WERI-Rb-1 (cell line): Measurements from ENCODE around the gene BGN.

Source experiments
- DNase-seq: peaks from one replicate; pipeline ENCODE4 v3.0.0-alpha.2; 2020
- H3K27ac ChIP-seq: fragments of 250-450 bp; sonication (Bioruptor Pico); 2 replicates; pipeline ENCODE4 v1.5.1; 2020; ENCODE audit warnings: mild to moderate bottlenecking, moderate library complexity
- H3K27me3 ChIP-seq: fragments of 250-450 bp; sonication (Bioruptor Pico); 2 replicates; pipeline ENCODE4 v1.5.1; 2021; ENCODE audit warnings: mild to moderate bottlenecking, low read depth, moderate library complexity; ENCODE audit not compliant: insufficient read depth, severe bottlenecking
- H3K36me3 ChIP-seq: fragments of 250-450 bp; sonication (Bioruptor Pico); 2 replicates; pipeline ENCODE4 v1.5.1; 2020; ENCODE audit warnings: mild to moderate bottlenecking, moderate library complexity
- H3K4me3 ChIP-seq: 2 replicates; pipeline ENCODE4 v1.5.1; 2011; ENCODE audit warnings: low read depth, mild to moderate bottlenecking, control low read depth, low read length
- H3K9me3 ChIP-seq: fragments of 250-450 bp; sonication (Bioruptor Pico); 2 replicates; pipeline ENCODE4 v1.5.1; 2021; ENCODE audit warnings: mild to moderate bottlenecking, moderate library complexity; ENCODE audit not compliant: severe bottlenecking
- TF ChIP-seq, protein P1 (sequence below): IDR thresholded peaks from 2 replicates; pipeline ENCODE4 v1.5.1; 2011; ENCODE audit warnings: low read depth, mild to moderate bottlenecking, control low read depth, inconsistent platforms, low read length

Gene BGN

GRCh38 chrX:153499341-153499740, 4.6 kb downstream of the BGN start:
- Histone ChIP-seq H3K27me3 (peaks cover 29% of the 10 kb centered on the region), H3K9me3 (no peaks in the 10 kb centered on the region), H3K4me3 (no peak overlapping the region), H3K36me3 (no peaks in the 10 kb centered on the region), H3K27ac (no peak overlapping the region)
- no peak for DNase-seq
- TF ChIP-seq, protein P1, sequence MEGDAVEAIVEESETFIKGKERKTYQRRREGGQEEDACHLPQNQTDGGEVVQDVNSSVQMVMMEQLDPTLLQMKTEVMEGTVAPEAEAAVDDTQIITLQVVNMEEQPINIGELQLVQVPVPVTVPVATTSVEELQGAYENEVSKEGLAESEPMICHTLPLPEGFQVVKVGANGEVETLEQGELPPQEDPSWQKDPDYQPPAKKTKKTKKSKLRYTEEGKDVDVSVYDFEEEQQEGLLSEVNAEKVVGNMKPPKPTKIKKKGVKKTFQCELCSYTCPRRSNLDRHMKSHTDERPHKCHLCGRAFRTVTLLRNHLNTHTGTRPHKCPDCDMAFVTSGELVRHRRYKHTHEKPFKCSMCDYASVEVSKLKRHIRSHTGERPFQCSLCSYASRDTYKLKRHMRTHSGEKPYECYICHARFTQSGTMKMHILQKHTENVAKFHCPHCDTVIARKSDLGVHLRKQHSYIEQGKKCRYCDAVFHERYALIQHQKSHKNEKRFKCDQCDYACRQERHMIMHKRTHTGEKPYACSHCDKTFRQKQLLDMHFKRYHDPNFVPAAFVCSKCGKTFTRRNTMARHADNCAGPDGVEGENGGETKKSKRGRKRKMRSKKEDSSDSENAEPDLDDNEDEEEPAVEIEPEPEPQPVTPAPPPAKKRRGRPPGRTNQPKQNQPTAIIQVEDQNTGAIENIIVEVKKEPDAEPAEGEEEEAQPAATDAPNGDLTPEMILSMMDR: no peak

- DNase-seq: no peak
- no peak overlapping the region for H3K4me3 ChIP-seq
- TF ChIP-seq, protein P1: no peak
- no peaks in the 10 kb centered on the region for H3K36me3 ChIP-seq
- peaks cover 34% of the 10 kb centered on the region for H3K27me3 ChIP-seq
- H3K27ac ChIP-seq: no peak overlapping the region
- no peaks in the 10 kb centered on the region for H3K9me3 ChIP-seq
Observed at GRCh38 chrX:153499876-153500275, 5.1 kb downstream of the BGN start.

- TF ChIP-seq, protein P1: no peak
- DNase-seq: no peak
- no peak overlapping the region for H3K27ac ChIP-seq
- H3K36me3 ChIP-seq: no peaks in the 10 kb centered on the region
- H3K4me3 ChIP-seq: no peak overlapping the region
- H3K27me3 ChIP-seq: peaks cover 36% of the 10 kb centered on the region
- H3K9me3 ChIP-seq: no peaks in the 10 kb centered on the region
Observed at GRCh38 chrX:153500676-153501280, 6.0 kb downstream of the BGN start.

DNA sequence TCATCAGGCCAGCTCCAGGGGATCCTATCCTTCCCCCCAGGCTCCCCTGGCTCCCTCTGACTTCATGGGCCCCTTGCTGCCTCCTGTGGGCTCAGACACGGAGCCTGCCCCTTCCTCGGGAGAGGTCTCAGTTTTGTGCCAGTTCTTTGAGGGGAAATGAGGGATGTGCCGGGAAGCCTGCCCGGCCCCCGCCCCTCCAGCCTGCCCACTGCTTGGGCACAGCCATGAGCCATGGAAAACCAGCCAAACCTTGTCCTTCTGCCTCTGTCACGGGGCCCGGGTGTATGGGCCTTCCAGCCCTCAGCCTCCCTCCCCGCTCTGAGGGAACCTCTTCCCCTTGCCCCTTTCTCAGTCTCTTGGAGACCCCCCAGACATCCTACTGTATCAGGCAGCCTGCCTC, 6.8 kb downstream of the BGN start:
- no peak for DNase-seq
- Histone ChIP-seq H3K9me3 (no peaks in the 10 kb centered on the region), H3K36me3 (no peaks in the 10 kb centered on the region), H3K4me3 (no peak overlapping the region), H3K27me3 (peaks cover 29% of the 10 kb centered on the region), H3K27ac (no peak overlapping the region)
- TF ChIP-seq, protein P1: no peak

DNA sequence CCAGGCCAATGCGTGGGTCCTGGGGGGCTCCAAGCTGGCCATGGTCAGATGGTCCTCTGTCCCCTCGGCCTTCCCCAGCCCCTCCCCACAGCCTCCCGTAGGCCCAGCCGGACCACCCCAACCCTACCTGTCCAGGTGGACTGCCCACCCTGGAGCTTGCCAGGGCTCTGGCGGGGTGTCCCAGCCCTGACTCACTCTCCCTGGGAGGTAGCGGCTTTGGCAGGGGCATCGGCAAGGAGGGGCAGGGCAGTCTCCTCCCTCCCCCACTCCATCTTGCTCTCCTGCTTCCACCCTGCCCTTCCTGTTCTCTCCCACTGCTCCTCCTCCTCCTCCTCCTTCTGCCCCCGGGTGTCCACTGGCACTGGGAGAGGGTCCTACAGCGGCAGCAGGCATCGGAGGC, 7.4 kb downstream of the BGN start:
- Histone ChIP-seq H3K9me3 (no peaks in the 10 kb centered on the region), H3K27ac (no peak overlapping the region), H3K4me3 (no peak overlapping the region), H3K27me3 (peaks cover 33% of the 10 kb centered on the region), H3K36me3 (no peaks in the 10 kb centered on the region)
- no peak for DNase-seq
- TF ChIP-seq, protein P1: no peak

DNA sequence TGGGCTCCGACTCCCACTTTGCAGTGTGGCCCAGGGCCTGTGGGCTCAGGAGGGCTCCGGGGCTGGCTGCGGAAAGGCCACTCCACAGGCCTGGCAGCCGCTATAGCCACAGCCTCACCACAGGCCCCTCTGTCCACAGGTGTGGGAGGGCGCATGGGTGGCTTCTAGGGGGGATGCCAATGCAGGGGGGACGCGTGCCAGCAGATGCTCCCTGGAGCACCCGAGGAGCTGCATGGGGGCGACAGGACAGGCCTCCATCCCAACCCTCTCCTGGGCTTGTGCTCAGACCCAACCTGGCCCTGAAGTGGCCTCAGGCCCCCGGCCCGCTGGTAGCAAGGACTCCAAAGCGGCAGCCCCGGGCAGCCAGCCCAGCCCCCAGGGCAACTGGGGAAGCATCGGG, 8.0 kb downstream of the BGN start:
- Histone ChIP-seq H3K9me3 (no peaks in the 10 kb centered on the region), H3K36me3 (no peaks in the 10 kb centered on the region), H3K4me3 (no peak overlapping the region), H3K27ac (no peak overlapping the region), H3K27me3 (peaks cover 39% of the 10 kb centered on the region)
- TF ChIP-seq, protein P1: no peak
- no peak for DNase-seq
